CD14-positive monocyte (primary cell): ENCODE data around the gene AGBL2. TPM values are rescaled to one million over a fixed set of nuclear protein-coding genes. Genes with fewer than 3 reads are reported as not detected.
"Not testable (repeated sequence)": the region's sequence is repeated elsewhere in the genome, so short reads cannot be mapped to it uniquely, and the experiment has no call there.

Experiments
- DNase-seq, 3 donors: peaks; one replicate each; pipeline ENCODE4 v3.0.0-alpha.2; 2011 to 2022
- H2AFZ ChIP-seq: 2 replicates; pipeline ENCODE4 v1.6.0; 2012; ENCODE audit warnings: mild to moderate bottlenecking, low read depth, low read length, inconsistent platforms; ENCODE audit not compliant: insufficient read depth, poor library complexity, severe bottlenecking
- H3K27ac ChIP-seq, 2 donors: 1 replicate in 1 of 2; 2 replicates in 1 of 2; pipeline ENCODE4 v1.5.1; 2012 to 2013; ENCODE audit warnings: low read length in 2 of 2, control low read depth in 1 of 2, inconsistent platforms in 1 of 2, low read depth in 1 of 2, mild to moderate bottlenecking in 1 of 2
- H3K27me3 ChIP-seq, 2 donors: one replicate each; pipeline versions ENCODE4 v1.6.0 to v1.6.1; 2011 to 2013; ENCODE audit warnings: low read length in 2 of 2; ENCODE audit not compliant: control insufficient read depth in 2 of 2, insufficient read depth in 2 of 2
- H3K36me3 ChIP-seq, 2 donors: replicated peaks in 1 of 2; 1 replicate in 1 of 2; 2 replicates in 1 of 2; pipeline versions ENCODE4 v1.5.1 to v1.6.1; 2012 to 2013; ENCODE audit warnings: low read length in 2 of 2, control low read depth in 1 of 2, inconsistent platforms in 1 of 2, mild to moderate bottlenecking in 1 of 2; ENCODE audit not compliant: insufficient read depth in 2 of 2, control insufficient read depth in 1 of 2
- H3K4me1 ChIP-seq, 2 donors: 1 replicate in 1 of 2; 2 replicates in 1 of 2; pipeline versions ENCODE4 v1.5.1 to v1.6.1; 2012 to 2013; ENCODE audit warnings: low read length in 2 of 2, control low read depth in 1 of 2, inconsistent platforms in 1 of 2, mild to moderate bottlenecking in 1 of 2, moderate library complexity in 1 of 2; ENCODE audit not compliant: insufficient read depth in 2 of 2, control insufficient read depth in 1 of 2
- H3K4me2 ChIP-seq: replicated peaks from 2 replicates; pipeline ENCODE3; 2012; ENCODE audit warnings: low read length, moderate library complexity, mild to moderate bottlenecking; ENCODE audit not compliant: poor library complexity, severe bottlenecking; ENCODE audit errors: extremely low read depth
- H3K4me3 ChIP-seq, 3 experiments: fragments of 200-600 bp in 1 of 3; sonication (generic) in 1 of 3; replicated peaks in 1 of 3; 1 replicate in 2 of 3; 2 replicates in 1 of 3; pipeline ENCODE4 v1.5.1; 2011 to 2013; ENCODE audit warnings: low read length in 3 of 3, mild to moderate bottlenecking in 3 of 3, control low read depth in 2 of 3, low read depth in 2 of 3, inconsistent platforms in 1 of 3, moderate library complexity in 1 of 3
- H3K79me2 ChIP-seq: 2 replicates; pipeline ENCODE4 v1.6.0; 2012; ENCODE audit warnings: mild to moderate bottlenecking, control low read depth, inconsistent platforms, low read length, moderate library complexity; ENCODE audit not compliant: insufficient read depth
- H3K9ac ChIP-seq: 2 replicates; pipeline ENCODE4 v1.6.0; 2017; ENCODE audit warnings: low read length, mild to moderate bottlenecking; ENCODE audit not compliant: insufficient read depth, poor library complexity, severe bottlenecking
- H3K9me3 ChIP-seq, 2 donors: replicated peaks in 1 of 2; 1 replicate in 1 of 2; 2 replicates in 1 of 2; pipeline versions ENCODE4 v1.5.1 to v1.6.1; 2012 to 2013; ENCODE audit warnings: low read length in 2 of 2, control low read depth in 1 of 2; ENCODE audit not compliant: control insufficient read depth in 1 of 2, insufficient read depth in 1 of 2
- H4K20me1 ChIP-seq: 2 replicates; pipeline ENCODE4 v1.6.0; 2012; ENCODE audit warnings: mild to moderate bottlenecking, low read length, control low read depth, moderate library complexity; ENCODE audit not compliant: insufficient read depth
- H3K27ac Mint-ChIP-seq, 7 donors: one replicate each; pipeline ENCODE4 v1.8.0; 2020; ENCODE audit warnings: mild to moderate bottlenecking in 7 of 7, mixed read lengths in 7 of 7, moderate library complexity in 6 of 7, inconsistent platforms in 2 of 7
- H3K27me3 Mint-ChIP-seq, 3 donors: one replicate each; pipeline ENCODE4 v1.8.0; 2021 to 2022; ENCODE audit warnings: low read depth in 3 of 3, mild to moderate bottlenecking in 3 of 3, mixed read lengths in 3 of 3, moderate library complexity in 3 of 3, inconsistent platforms in 1 of 3
- H3K36me3 Mint-ChIP-seq, 2 donors: one replicate each; pipeline ENCODE4 v1.8.0; 2020; ENCODE audit warnings: mixed read lengths in 2 of 2, inconsistent platforms in 1 of 2, mild to moderate bottlenecking in 1 of 2
- H3K4me1 Mint-ChIP-seq: one replicate; pipeline ENCODE4 v1.8.0; 2020; ENCODE audit warnings: mild to moderate bottlenecking, mixed read lengths
- H3K4me3 Mint-ChIP-seq, 2 donors: one replicate each; pipeline ENCODE4 v1.8.0; 2020; ENCODE audit warnings: mild to moderate bottlenecking in 2 of 2, mixed read lengths in 2 of 2, moderate library complexity in 1 of 2
- H3K9me3 Mint-ChIP-seq, 7 donors: one replicate each; pipeline ENCODE4 v1.8.0; 2020 to 2022; ENCODE audit warnings: mixed read lengths in 7 of 7, mild to moderate bottlenecking in 6 of 7, moderate library complexity in 6 of 7, inconsistent platforms in 2 of 7
- WGBS: methylation state at CpG from one replicate; pipeline ENCODE4 v1.1.5; 2013; ENCODE audit warnings: missing lambda C conversion rate; ENCODE audit not compliant: insufficient coverage; 5-methylcytosine and 5-hydroxymethylcytosine counted together
- intact Hi-C, 2 donors: fragments of 100-400 bp; cut with micrococcal nuclease; formaldehyde crosslinking; loops; one replicate each; pipeline versions ENCODE4 v1.15.0 to v1.15.1; 2023
- polyA plus RNA-seq, 3 donors: library from polyadenylated mRNA; depleted of rRNA in 1 of 3; unstranded in 2 of 3; stranded (reverse) in 1 of 3; fragments of 300-500 nt in 2 of 3; fragments of >200 nt in 1 of 3; fragmentation: Illumina TruSeq in 2 of 3; gene quantifications; 1 replicate in 2 of 3; 2 replicates in 1 of 3; pipeline ENCODE4 v1.2.3, GENCODE V29; 2012 to 2021
- TF ChIP-seq, protein P1 (sequence below): fragments of 200-600 bp; IDR thresholded peaks from one replicate; pipeline ENCODE4 v1.8.0; 2022; ENCODE audit warnings: antibody characterized with exemption, mild to moderate bottlenecking

The AGBL2 gene
- polyA plus RNA-seq, 3 donors: 0.93 TPM; not detected in 2

DNA sequence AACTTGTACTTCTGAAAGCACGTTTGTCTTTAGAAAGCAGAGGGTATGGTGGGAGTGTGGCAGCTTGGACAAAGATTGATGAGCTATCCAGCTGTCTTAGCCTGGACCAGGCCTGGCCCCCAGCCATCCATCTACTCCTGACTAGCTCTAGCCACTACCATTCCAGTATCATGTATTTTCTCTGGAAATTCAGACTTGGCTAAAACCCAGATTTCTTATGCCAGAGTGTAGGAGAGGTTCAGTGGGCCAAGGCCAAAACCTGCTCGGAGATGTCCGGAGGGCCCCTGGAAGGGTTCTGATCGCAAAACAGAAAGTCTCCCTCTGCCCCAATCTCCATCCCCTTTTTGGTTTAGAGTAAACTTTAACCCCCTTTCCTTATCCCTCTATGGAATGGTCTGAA, 48.0 kb downstream of the AGBL2 start:
- H3K4me3 ChIP-seq: no peak overlapping the region
- no peaks in the 10 kb centered on the region for H3K79me2 ChIP-seq
- intact Hi-C loops: no loop called here
- Mint-ChIP-seq H3K4me3 (no peak overlapping the region), H3K4me1 (peaks cover 7% of the 10 kb centered on the region), H3K9me3 (peaks cover 0 to 3% (median 0%) of the 10 kb centered on the region in 7 donors), H3K27me3 (no peaks in the 10 kb centered on the region), H3K27ac (no peak overlapping the region), H3K36me3 (no peaks in the 10 kb centered on the region)
- no peak overlapping the region for H3K9ac ChIP-seq
- H3K36me3 ChIP-seq: no peaks in the 10 kb centered on the region
- H3K27me3 ChIP-seq: no peaks in the 10 kb centered on the region
- H3K4me1 ChIP-seq: peaks cover 4 to 6% of the 10 kb centered on the region in 2 donors
- H3K27ac ChIP-seq: no peak overlapping the region
- H2AFZ ChIP-seq: no peak overlapping the region
- no peak overlapping the region for H3K4me2 ChIP-seq
- no CpG with 5 or more reads among the region's 4 CpGs for WGBS
- H4K20me1 ChIP-seq: no peaks in the 10 kb centered on the region
- H3K9me3 ChIP-seq: no peaks in the 10 kb centered on the region
- DNase-seq: no peak
- TF ChIP-seq, protein P1, sequence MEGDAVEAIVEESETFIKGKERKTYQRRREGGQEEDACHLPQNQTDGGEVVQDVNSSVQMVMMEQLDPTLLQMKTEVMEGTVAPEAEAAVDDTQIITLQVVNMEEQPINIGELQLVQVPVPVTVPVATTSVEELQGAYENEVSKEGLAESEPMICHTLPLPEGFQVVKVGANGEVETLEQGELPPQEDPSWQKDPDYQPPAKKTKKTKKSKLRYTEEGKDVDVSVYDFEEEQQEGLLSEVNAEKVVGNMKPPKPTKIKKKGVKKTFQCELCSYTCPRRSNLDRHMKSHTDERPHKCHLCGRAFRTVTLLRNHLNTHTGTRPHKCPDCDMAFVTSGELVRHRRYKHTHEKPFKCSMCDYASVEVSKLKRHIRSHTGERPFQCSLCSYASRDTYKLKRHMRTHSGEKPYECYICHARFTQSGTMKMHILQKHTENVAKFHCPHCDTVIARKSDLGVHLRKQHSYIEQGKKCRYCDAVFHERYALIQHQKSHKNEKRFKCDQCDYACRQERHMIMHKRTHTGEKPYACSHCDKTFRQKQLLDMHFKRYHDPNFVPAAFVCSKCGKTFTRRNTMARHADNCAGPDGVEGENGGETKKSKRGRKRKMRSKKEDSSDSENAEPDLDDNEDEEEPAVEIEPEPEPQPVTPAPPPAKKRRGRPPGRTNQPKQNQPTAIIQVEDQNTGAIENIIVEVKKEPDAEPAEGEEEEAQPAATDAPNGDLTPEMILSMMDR: no peak

DNA sequence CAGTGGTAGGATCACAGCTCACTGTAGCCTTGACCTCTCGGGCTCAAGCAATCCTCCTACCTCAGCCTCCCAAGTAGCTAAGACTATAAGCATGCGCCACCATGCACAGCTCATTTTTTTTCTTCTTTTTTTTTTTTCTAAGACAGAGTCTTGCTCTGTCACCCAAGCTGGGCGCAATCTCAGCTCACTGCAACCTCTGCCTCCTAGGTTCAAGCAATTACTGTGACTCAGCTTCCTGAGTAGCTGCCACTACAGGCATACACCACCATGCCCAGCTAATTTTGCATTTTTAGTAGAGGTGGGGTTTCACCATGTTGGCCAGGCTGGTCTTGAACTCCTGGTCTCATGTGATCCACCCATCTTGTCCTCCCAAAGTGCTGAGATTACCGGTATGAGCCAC, 50.2 kb downstream of the AGBL2 start:
- H3K9ac ChIP-seq, H3K4me3 ChIP-seq, H3K9me3 Mint-ChIP-seq, H3K27me3 ChIP-seq, H3K4me3 Mint-ChIP-seq, H3K4me1 ChIP-seq, H3K4me1 Mint-ChIP-seq, intact Hi-C loops, H4K20me1 ChIP-seq, H2AFZ ChIP-seq, H3K9me3 ChIP-seq, H3K27me3 Mint-ChIP-seq, H3K36me3 Mint-ChIP-seq, H3K36me3 ChIP-seq, H3K27ac ChIP-seq, H3K79me2 ChIP-seq, H3K4me2 ChIP-seq: not testable (repeated sequence)
- peak overlapping the region in 2 of 7 donors; percentile 57 to 83 for H3K27ac Mint-ChIP-seq
- DNase-seq: peak in 1 of 3 donors; percentile 19
- WGBS: 100% methylated on average over 2 of the region's 4 CpGs
